Gastrocnemius medialis (tissue), 4 donors: Measurements from ENCODE around the gene CBARP.

Experiments used
- CTCF ChIP-seq, 5 experiments: fragments of 450-650 bp in 3 of 5; fragments of 200-600 bp in 2 of 5; sonication (generic) in 2 of 5; IDR thresholded peaks in 4 of 5; conservative IDR thresholded peaks in 1 of 5; 1 replicate in 4 of 5; 2 replicates in 1 of 5; pipeline ENCODE4 v1.5.1; 2016 to 2019; ENCODE audit warnings: antibody characterized with exemption in 5 of 5, mild to moderate bottlenecking in 3 of 5, moderate library complexity in 3 of 5
- POLR2A ChIP-seq, 2 donors: fragments of 450-650 bp; IDR thresholded peaks; one replicate each; pipeline ENCODE4 v1.6.1; 2017; ENCODE audit warnings: antibody characterized with exemption in 2 of 2, mild to moderate bottlenecking in 2 of 2, moderate library complexity in 2 of 2

- TF ChIP-seq CTCF (IDR thresholded peaks at IDR 0.05 in 4 of 5, conservative IDR thresholded peaks at IDR 0.05 in 1 of 5) = no peak
- no peak for TF ChIP-seq POLR2A (IDR thresholded peaks at IDR 0.05)
These were observed 17.7 kb upstream of the CBARP start for GRCh38 chr19:1255186-1256161.
